ENCODE measurements around the gene PFKP. TPM values are rescaled to one million over a fixed set of nuclear protein-coding genes. Genes with fewer than 3 reads are reported as not detected.

PFKP gene
- total RNA-seq, 1 donor from 2014 or later, result 46.7 TPM

- Histone ChIP-seq H3K36me3 (peaks cover 2 to 85% of the 10 kb centered on the region in 2 donors), H3K4me1 (no peaks in the 10 kb centered on the region), H3K9me3 (no peaks in the 10 kb centered on the region), H3K27ac (no peak overlapping the region), H3K27me3 (no peaks in the 10 kb centered on the region), H3K4me3 (no peak overlapping the region)
- DNase-seq (ENCODE audit: extremely low spot score in 2 of 2), result no peak
- TF ChIP-seq POLR2AphosphoS5 (IDR thresholded peaks at IDR 0.05; ENCODE audit: insufficient read depth in 1 of 2, low read depth in 1 of 2), result no peak
- TF ChIP-seq POLR2A (IDR thresholded peaks at IDR 0.05), result no peak
- TF ChIP-seq CTCF (IDR thresholded peaks at IDR 0.05), result no peak
- intact Hi-C loops (cut with DNase I), result no loop called here
Observed at GRCh38 chr10:3162533-3162932, 95.2 kb downstream of the PFKP start.

GRCh38 chr10:3163879-3164278 is 96.5 kb downstream of the PFKP start:
- intact Hi-C loops (cut with DNase I), result no loop called here
- H3K36me3 ChIP-seq, result peaks cover 2 to 85% of the 10 kb centered on the region in 2 donors
- TF ChIP-seq CTCF (IDR thresholded peaks at IDR 0.05) (no peak), POLR2A (IDR thresholded peaks at IDR 0.05) (no peak), POLR2AphosphoS5 (IDR thresholded peaks at IDR 0.05; ENCODE audit: insufficient read depth in 1 of 2, low read depth in 1 of 2) (no peak)
- no peaks in the 10 kb centered on the region for H3K4me1 ChIP-seq
- no peaks in the 10 kb centered on the region for H3K27me3 ChIP-seq
- H3K9me3 ChIP-seq, result no peaks in the 10 kb centered on the region
- no peak overlapping the region for H3K4me3 ChIP-seq
- no peak for DNase-seq (ENCODE audit: extremely low spot score in 2 of 2)
- no peak overlapping the region for H3K27ac ChIP-seq

- Histone ChIP-seq H3K4me3 (no peak overlapping the region), H3K36me3 (peaks cover 2 to 87% of the 10 kb centered on the region in 2 donors), H3K27ac (no peak overlapping the region), H3K4me1 (no peaks in the 10 kb centered on the region), H3K27me3 (no peaks in the 10 kb centered on the region), H3K9me3 (no peaks in the 10 kb centered on the region)
- intact Hi-C loops (cut with DNase I), result no loop called here
- no peak for DNase-seq (ENCODE audit: extremely low spot score in 2 of 2)
- TF ChIP-seq CTCF (IDR thresholded peaks at IDR 0.05) (no peak), POLR2AphosphoS5 (IDR thresholded peaks at IDR 0.05; ENCODE audit: insufficient read depth in 1 of 2, low read depth in 1 of 2) (no peak), POLR2A (IDR thresholded peaks at IDR 0.05) (no peak)
Observed at GRCh38 chr10:3165196-3165595, 97.8 kb downstream of the PFKP start.

- H3K36me3 ChIP-seq, result peaks cover 2 to 79% of the 10 kb centered on the region in 2 donors
- H3K27ac ChIP-seq, result no peak overlapping the region
- H3K4me3 ChIP-seq, result no peak overlapping the region
- H3K9me3 ChIP-seq, result no peaks in the 10 kb centered on the region
- intact Hi-C loops (cut with DNase I), result no loop called here
- peaks cover 12% of the 10 kb centered on the region for H3K4me1 ChIP-seq
- TF ChIP-seq CTCF (IDR thresholded peaks at IDR 0.05), result no peak
- TF ChIP-seq POLR2A (IDR thresholded peaks at IDR 0.05), result no peak
- no peak for TF ChIP-seq POLR2AphosphoS5 (IDR thresholded peaks at IDR 0.05; ENCODE audit: insufficient read depth in 1 of 2, low read depth in 1 of 2)
- no peak for DNase-seq (ENCODE audit: extremely low spot score in 2 of 2)
- H3K27me3 ChIP-seq, result no peaks in the 10 kb centered on the region
Observed at GRCh38 chr10:3166496-3167290, 99.3 kb downstream of the PFKP start.

- Histone ChIP-seq H3K27me3 (no peaks in the 10 kb centered on the region), H3K4me1 (peaks cover 15% of the 10 kb centered on the region), H3K4me3 (no peak overlapping the region), H3K36me3 (peaks cover 2 to 74% of the 10 kb centered on the region in 2 donors), H3K27ac (no peak overlapping the region), H3K9me3 (no peaks in the 10 kb centered on the region)
- TF ChIP-seq POLR2AphosphoS5 (IDR thresholded peaks at IDR 0.05; ENCODE audit: insufficient read depth in 1 of 2, low read depth in 1 of 2), result no peak
- TF ChIP-seq CTCF (IDR thresholded peaks at IDR 0.05), result no peak
- TF ChIP-seq POLR2A (IDR thresholded peaks at IDR 0.05), result no peak
- DNase-seq (ENCODE audit: extremely low spot score in 2 of 2), result no peak
- intact Hi-C loops (cut with DNase I), result no loop called here
Observed at GRCh38 chr10:3167611-3168330, 100.4 kb downstream of the PFKP start.
